Endothelial cell of umbilical vein (primary cell): ENCODE measurements around the gene ABCC1. TPM values are rescaled to one million over a fixed set of nuclear protein-coding genes. Genes with fewer than 3 reads are reported as not detected.

Experiments
- BruUV-seq: library from RNA; stranded (reverse); fragments of 400-500 nt; replicated peaks from 2 replicates; lab custom pipeline; 2021; lab: Mats Ljungman, UMichigan
- CTCF ChIA-PET: fragments of 300-600, 350-600 bp; sonication (Branson Sonifier 250); formaldehyde crosslinking; loops from one replicate; lab custom pipeline; 2021; ENCODE audit warnings: antibody characterized with exemption, inconsistent platforms; lab: Charles Lee
- POLR2A ChIA-PET: fragments of 300-600, 350-600 bp; sonication (Branson Sonifier 250); formaldehyde crosslinking; loops from one replicate; lab custom pipeline; 2021; ENCODE audit warnings: antibody characterized with exemption, inconsistent platforms; lab: Charles Lee
- DNase-seq: peaks from one replicate; pipeline ENCODE4 v3.0.0-alpha.2; 2011; ENCODE audit warnings: low read depth, low spot score
- FAIRE-seq: peaks from 2 replicates; lab custom pipeline; 2011; peaks lifted over from hg19 to GRCh38; lab: Jason Lieb, UNC
- H2AFZ ChIP-seq: 2 replicates; pipeline ENCODE4 v1.6.0; 2012; ENCODE audit warnings: low read depth, low read length, control low read depth, inconsistent platforms
- H3K27ac ChIP-seq: 2 replicates; pipeline ENCODE4 v1.5.1; 2011; ENCODE audit warnings: low read depth, mild to moderate bottlenecking, control low read depth, low read length, moderate library complexity; ENCODE audit not compliant: insufficient read depth
- H3K27me3 ChIP-seq, 2 experiments: 2 replicates each; pipeline versions ENCODE4 v1.6.0 to v1.6.1; 2011; ENCODE audit warnings: low read length in 2 of 2, mixed read lengths in 1 of 2; ENCODE audit not compliant: control insufficient read depth in 2 of 2, insufficient read depth in 2 of 2
- H3K36me3 ChIP-seq, 2 experiments: 2 replicates in 1 of 2; 3 replicates in 1 of 2; pipeline ENCODE4 v1.5.1; 2011; ENCODE audit warnings: low read length in 2 of 2, mild to moderate bottlenecking in 1 of 2, moderate library complexity in 1 of 2; ENCODE audit not compliant: control insufficient read depth in 2 of 2, insufficient read depth in 2 of 2; ENCODE audit errors: extremely low read depth in 1 of 2
- H3K4me1 ChIP-seq: 3 replicates; pipeline ENCODE4 v1.5.1; 2011; ENCODE audit warnings: mild to moderate bottlenecking, low read length; ENCODE audit not compliant: control insufficient read depth, insufficient read depth; ENCODE audit errors: extremely low read depth
- H3K4me2 ChIP-seq: 2 replicates; pipeline ENCODE4 v1.6.1; 2011; ENCODE audit warnings: low read length, control low read depth, mixed read lengths; ENCODE audit not compliant: insufficient read depth
- H3K4me3 ChIP-seq, 3 experiments: fragments of 200-600 bp in 1 of 3; sonication (generic), shearing (Covaris generic) in 1 of 3; replicated peaks in 1 of 3; 2 replicates each; pipeline ENCODE4 v1.5.1; 2011 to 2016; ENCODE audit warnings: control low read depth in 3 of 3, low read length in 3 of 3, mild to moderate bottlenecking in 2 of 3, inconsistent platforms in 1 of 3, low read depth in 1 of 3, moderate library complexity in 1 of 3; ENCODE audit not compliant: insufficient read depth in 1 of 3
- H3K79me2 ChIP-seq: 2 replicates; pipeline ENCODE4 v1.6.0; 2012; ENCODE audit warnings: low read length, inconsistent platforms; ENCODE audit not compliant: control insufficient read depth, insufficient read depth
- H3K9ac ChIP-seq: replicated peaks from 2 replicates; pipeline ENCODE3; 2011; ENCODE audit warnings: low read length, control low read depth; ENCODE audit not compliant: insufficient read depth; ENCODE audit errors: extremely low read depth
- H3K9me1 ChIP-seq: replicated peaks from 3 replicates; pipeline ENCODE4 v1.6.0; 2011; ENCODE audit warnings: mild to moderate bottlenecking, low read length; ENCODE audit not compliant: control insufficient read depth, insufficient read depth; ENCODE audit errors: extremely low read depth
- H3K9me3 ChIP-seq: replicated peaks from 2 replicates; pipeline ENCODE4 v1.5.1; 2012; ENCODE audit warnings: low read length, inconsistent platforms; ENCODE audit not compliant: control insufficient read depth, insufficient read depth
- H4K20me1 ChIP-seq: replicated peaks from 2 replicates; pipeline ENCODE3; 2011; ENCODE audit warnings: mild to moderate bottlenecking, low read length; ENCODE audit not compliant: control insufficient read depth, insufficient read depth; ENCODE audit errors: extremely low read depth
- CTCF ChIP-seq, 2 donors: IDR thresholded peaks; 1 replicate in 1 of 2; 2 replicates in 1 of 2; pipeline ENCODE4 v1.5.1; 2011; ENCODE audit warnings: low read length in 2 of 2, mild to moderate bottlenecking in 2 of 2, moderate library complexity in 2 of 2, control low read depth in 1 of 2, inconsistent platforms in 1 of 2, low read depth in 1 of 2; ENCODE audit not compliant: insufficient read depth in 1 of 2; ENCODE audit errors: extremely low read depth in 1 of 2
- EZH2 ChIP-seq: IDR thresholded peaks from 2 replicates; pipeline ENCODE4 v1.6.1; 2012; ENCODE audit warnings: borderline replicate concordance, low read depth, mild to moderate bottlenecking, moderate library complexity, low read length, inconsistent platforms; ENCODE audit not compliant: severe bottlenecking
- FOS ChIP-seq: IDR thresholded peaks from 2 replicates; pipeline ENCODE4 v1.6.1; 2011; ENCODE audit warnings: mild to moderate bottlenecking, low read length, moderate library complexity, borderline replicate concordance; ENCODE audit not compliant: insufficient read depth
- GATA2 ChIP-seq: IDR thresholded peaks from 2 replicates; pipeline ENCODE4 v1.7.0; 2011; ENCODE audit warnings: low read depth, mild to moderate bottlenecking, moderate library complexity, mixed read lengths, low read length; ENCODE audit not compliant: insufficient read length, insufficient read depth
- JUN ChIP-seq: IDR thresholded peaks from 2 replicates; pipeline ENCODE4 v1.6.1; 2011; ENCODE audit warnings: borderline replicate concordance, low read depth; ENCODE audit not compliant: insufficient read length, insufficient read depth
- MAX ChIP-seq: IDR thresholded peaks from 2 replicates; pipeline ENCODE4 v1.6.1; 2011; ENCODE audit not compliant: insufficient read depth, insufficient read length
- MYC ChIP-seq: IDR thresholded peaks from one replicate; pipeline ENCODE4 v1.6.1; 2011; ENCODE audit warnings: mild to moderate bottlenecking, low read depth, low read length
- POLR2A ChIP-seq: IDR thresholded peaks from 2 replicates; pipeline ENCODE4 v1.6.1; 2012; ENCODE audit warnings: low read depth, mild to moderate bottlenecking, control low read depth, low read length
- POLR2AphosphoS5 ChIP-seq: IDR thresholded peaks from 2 replicates; pipeline ENCODE4 v1.6.1; 2012; ENCODE audit warnings: low read depth, mild to moderate bottlenecking, control low read depth, low read length, moderate library complexity; ENCODE audit not compliant: insufficient read depth
- dilution Hi-C: fragments of 300-500 bp; cut with MboI; formaldehyde crosslinking; loops from one replicate; pipeline ENCODE4 v1.15.0; 2019; ENCODE audit warnings: low sequenced_read_pairs; ENCODE audit not compliant: extremely low pct_ligation_motif_present
- intact Hi-C: fragments of 100-400 bp; cut with micrococcal nuclease; formaldehyde crosslinking; loops from one replicate; pipeline ENCODE4 v1.10.0; 2022
- polyA plus RNA-seq, 4 experiments: library from polyadenylated mRNA; depleted of rRNA in 3 of 4; stranded (reverse) in 3 of 4; unstranded in 1 of 4; fragments of >200 nt; gene quantifications; 2 replicates each; pipeline versions ENCODE4 v1.2.1 to v1.2.3, GENCODE V29; 2011 to 2012; ENCODE audit warnings: missing spikeins in 1 of 4
- total RNA-seq: library from RNA; stranded (reverse); gene quantifications from 2 replicates; pipeline ENCODE4 v1.2.3, GENCODE V29; 2021

ABCC1 gene
- total and polyA plus RNA-seq, 2 donors (not counting 3 experiments of a cell fraction or from before 2014, with no cell fraction given): 46.1 to 89.2 TPM

GRCh38 chr16:16133943-16134604, 184.7 kb downstream of the ABCC1 start:
- ChIA-PET CTCF (no interaction called here), POLR2A (interaction anchor here (0.6 kb wide), 1 partner anchor 27 kb away, joined by 4 read pairs; no protein-coding TSS in a partner anchor)
- Histone ChIP-seq H3K4me3 (no peak overlapping the region), H2AFZ (no peak overlapping the region), H3K9me3 (no peaks in the 10 kb centered on the region), H4K20me1 (no peaks in the 10 kb centered on the region), H3K9ac (no peak overlapping the region), H3K9me1 (no peaks in the 10 kb centered on the region), H3K4me1 (no peaks in the 10 kb centered on the region), H3K36me3 (peaks cover 26 to 49% of the 10 kb centered on the region in 2 experiments), H3K27me3 (no peaks in the 10 kb centered on the region), H3K27ac (no peak overlapping the region), H3K79me2 (no peaks in the 10 kb centered on the region), H3K4me2 (no peak overlapping the region)
- intact Hi-C loops (no loop called here), dilution Hi-C loops (no loop called here)
- DNase-seq (no peak), FAIRE-seq (no peak)
- no peak for TF ChIP-seq GATA2
- TF ChIP-seq EZH2: no peak
- no peak for TF ChIP-seq MYC
- TF ChIP-seq FOS: no peak
- no peak for TF ChIP-seq JUN
- no peak for TF ChIP-seq CTCF (IDR thresholded peaks at IDR 0.05; ENCODE audit: extremely low read depth in 1 of 2, insufficient read depth in 1 of 2, low read depth in 1 of 2, low read length in 2 of 2)
- TF ChIP-seq POLR2A: no peak
- no peak for TF ChIP-seq POLR2AphosphoS5
- TF ChIP-seq MAX: no peak
- no TSS peak for BruUV-seq
